HUDEP-2 (cell line): Measurements from ENCODE around the gene ADCY2.

ENCODE experiments used
- DNase-seq, 76 experiments: peaks; one replicate each; lab custom pipeline; 2025; ENCODE audit not compliant: unreplicated experiment in 76 of 76; lab: John Stamatoyannopoulos, UW

ADCY2 gene

DNA sequence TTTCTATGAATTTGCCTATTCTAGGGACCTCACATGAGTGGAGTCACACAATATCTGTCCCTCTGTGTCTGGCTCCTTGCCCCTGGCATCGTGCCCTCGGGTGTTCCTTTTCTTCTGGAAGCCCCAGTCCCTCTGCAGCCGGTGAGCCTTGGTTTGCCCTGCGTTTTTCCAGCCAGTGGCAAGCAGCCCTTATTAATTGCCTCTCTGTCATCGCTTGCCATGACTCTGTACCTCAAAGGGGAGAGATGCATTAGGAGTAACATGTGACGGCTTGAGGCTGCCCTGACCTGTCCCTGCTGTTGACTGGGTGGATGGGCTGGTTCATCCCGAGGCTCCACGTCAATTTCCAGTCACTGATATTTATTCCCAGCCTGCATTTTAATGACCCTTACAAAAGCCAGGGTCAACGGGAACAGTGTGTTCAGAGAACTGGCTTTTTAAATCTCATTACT is 367.7 kb downstream of the ADCY2 start:
- no peak for DNase-seq

DNA sequence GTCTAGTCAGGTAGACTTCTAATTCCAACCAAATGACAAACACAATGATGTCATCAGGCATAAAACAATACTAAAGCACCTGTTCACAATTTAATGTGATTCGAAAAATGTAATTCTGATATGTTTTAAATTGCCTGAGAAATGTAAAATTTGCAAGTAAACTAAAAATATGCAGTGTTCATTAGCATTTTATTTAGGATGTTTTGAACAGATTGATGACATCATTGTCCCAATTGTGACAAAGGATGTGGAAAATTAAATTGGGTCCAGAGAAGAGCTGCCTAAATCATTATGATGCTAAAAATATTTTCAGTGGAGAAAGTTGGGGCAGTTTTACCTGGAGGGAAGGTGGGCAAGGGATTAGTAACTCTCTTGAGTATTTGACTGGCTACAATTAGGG is 368.5 kb downstream of the ADCY2 start:
- no peak for DNase-seq

DNA sequence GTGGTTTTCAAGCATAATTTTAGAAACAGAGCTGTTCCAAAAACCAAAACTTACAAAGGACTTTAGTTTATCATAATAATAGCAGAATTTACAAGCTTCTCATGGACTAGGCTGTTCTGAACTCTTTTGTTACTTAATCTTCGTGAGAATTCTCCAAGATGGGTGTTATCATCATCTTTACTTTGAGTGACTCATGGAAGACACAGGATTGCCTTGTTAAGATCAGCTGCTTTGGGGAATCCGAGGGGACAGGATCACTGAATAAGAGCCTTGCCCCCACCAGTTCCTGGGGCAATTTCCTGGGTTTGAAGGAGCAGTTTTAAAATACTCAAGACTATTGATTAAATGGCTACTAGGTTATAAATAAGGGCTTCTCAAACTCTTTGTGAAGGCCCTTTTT is 374.5 kb downstream of the ADCY2 start:
- no peak for DNase-seq

DNA sequence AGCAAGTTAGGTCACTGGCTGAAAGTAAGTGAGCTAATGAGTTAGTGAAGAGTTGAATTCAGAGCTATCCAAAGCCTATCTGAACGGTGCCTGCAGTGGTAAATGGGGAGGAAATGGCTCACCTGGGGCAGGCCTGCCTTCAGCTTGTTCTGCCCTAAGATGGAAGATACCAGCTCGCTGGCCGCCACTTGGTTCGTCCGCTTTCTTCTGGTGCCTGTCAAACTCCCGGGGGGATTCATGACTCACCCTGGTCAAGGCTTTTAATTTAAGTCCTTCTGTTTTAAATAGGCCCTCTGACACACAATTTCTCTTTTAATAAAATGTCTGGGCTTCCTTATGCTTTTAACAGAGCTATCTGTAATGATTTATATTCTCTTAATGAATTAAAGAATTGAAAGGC is 376.2 kb downstream of the ADCY2 start:
- no peak for DNase-seq

DNA sequence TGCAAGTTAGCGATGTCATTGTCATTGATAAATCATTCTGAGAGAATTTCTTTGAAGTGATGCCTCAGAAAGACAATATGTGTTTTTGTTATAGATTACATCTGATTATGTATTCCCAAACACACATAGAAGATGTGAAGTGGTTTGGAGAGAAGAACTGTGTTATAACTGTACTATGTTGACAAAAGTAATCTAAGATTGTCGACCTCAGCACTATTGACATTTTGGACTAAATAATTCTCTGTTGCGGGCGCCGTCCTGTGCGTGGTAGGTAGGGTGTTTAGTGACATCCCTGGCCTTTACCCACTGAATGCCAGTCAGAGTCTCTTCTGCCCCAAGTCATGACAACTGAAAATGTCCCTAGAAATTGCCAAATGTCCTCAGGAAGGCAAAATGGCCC is 377.2 kb downstream of the ADCY2 start:
- no peak for DNase-seq

DNA sequence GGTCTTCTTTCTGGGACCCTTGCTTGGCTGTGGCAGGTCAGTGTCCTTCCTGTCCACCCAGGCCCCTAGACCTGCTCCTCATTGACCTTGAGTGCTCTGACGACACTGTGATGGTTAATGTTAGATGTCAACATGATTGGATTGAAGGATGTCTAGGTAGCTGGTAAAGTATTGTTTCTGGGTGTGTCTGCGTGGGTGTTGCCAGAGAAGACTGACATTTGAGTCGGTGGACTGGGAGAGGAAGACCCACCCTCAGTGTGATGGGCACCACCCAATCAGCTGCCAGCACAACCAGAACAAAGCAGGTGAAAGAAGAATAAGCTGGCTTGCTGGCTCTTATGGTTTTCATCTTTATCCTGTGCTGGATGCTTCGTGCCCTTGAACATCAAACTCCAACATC is 380.5 kb downstream of the ADCY2 start:
- DNase-seq = no peak

DNA sequence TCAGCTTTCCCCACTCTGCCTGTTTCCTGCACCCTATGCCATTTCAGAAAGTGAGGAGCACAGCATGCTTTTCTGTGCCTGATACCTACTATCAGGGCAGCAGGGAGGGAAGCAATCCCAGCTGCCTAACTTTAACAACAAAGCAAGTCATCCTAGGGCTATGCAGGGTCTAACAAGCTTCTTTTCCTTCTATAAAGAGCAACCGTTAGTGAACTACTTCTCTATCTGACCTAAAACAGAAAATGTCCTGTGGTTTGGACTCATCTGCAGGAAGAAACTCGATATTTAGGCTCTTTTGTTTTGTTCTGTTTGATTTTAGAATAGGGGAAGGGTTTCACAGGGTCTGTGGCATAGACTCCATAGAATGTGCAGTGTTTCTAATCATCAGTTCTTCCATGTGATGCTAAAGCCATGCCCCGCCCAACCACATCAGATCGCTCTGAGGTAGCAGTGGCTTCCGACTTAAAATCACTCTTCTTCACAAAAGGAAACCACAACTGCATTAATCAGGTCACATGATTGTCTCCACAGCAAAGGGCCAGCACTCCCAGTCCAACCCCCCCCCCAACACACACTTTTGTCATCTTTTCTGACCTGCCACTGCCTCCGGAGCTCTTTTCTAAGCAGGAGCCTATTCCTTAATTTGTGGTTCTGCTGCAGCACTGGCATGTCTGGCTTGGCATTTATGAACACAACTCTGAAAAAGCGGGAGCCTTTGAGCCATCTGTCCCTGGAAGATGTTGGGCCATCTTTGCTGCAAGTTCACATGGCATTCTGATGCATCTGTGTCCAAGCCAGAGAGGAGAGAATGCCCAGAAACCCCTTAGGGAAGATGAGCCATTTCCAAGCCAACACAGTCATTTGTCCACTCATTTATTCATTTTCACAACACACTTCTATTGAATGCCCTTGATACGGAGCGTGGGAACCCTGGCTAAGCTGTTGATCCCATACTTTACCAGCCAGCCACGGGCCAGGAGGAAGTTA is 383.4 kb downstream of the ADCY2 start:
- DNase-seq = no peak

DNA sequence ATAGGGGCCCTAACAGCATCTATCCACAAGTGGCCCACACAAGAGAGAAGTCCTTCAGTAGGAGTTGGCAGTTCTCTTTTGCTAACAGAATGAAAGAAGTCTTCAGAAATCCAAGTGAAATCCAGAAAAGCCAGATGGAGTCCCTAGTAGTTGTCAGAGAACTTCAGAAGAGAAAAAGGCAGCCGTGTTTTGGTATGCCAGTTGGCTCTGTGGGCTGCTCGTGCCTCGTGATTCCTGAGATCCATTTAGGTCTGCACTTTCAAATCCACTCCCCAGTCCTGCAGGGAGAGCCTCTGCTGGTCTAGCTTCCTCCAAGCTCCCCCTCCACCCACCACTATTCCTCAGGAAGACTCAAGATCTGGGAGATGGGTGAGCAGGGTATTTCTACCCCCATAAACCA is 386.0 kb downstream of the ADCY2 start:
- no peak for DNase-seq

DNA sequence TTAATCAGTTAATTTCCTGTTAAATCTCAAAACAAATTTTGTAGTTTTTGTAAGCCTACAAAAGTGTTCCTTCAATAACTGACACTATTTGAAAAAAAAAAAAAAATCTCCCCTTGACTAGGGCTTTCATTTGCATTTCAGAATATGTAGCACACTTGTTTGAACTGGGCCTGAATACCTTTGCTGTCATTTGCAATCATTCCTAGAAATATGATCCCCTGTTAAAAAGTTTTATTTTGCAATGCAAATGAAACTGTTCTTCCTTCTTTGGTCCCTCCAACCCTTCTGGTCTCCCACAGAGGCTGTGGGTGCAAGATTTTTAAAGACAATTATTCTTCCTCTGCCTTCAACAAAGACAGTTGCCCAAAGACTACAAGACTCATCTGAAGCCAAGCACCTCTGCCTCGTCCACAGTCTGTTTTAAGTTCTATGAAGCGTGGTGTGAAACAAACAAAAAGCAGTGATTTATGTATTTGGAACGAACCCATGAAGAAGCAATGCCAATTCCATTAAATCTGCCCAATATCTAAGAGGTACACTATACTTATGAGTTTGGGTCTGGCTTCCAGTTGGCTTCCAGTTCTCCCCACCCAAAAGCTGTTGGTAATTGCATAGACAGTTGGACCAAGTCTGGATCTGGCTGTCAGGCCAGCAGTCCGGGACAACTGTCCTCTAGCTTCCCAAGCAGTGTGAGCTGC is 388.9 kb downstream of the ADCY2 start:
- no peak for DNase-seq

DNA sequence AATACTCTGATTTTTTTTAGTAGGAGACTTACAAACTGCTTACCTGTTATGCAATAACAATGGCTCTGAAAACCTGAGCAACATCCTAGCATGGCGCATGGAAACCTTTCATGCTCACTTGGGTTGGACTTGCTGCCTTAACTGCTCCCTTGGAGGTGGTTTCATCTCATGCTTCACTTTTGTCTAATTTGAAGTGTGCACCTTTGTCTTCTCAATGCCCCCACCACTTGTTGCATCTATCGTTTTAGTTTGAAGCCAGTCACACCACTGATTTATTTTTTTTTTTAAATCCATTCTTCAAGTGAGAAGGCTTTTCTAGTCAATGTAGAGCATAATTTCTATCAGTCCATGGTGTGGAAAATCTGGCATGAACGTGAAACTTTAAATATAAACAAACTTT is 391.8 kb downstream of the ADCY2 start:
- no peak for DNase-seq

DNA sequence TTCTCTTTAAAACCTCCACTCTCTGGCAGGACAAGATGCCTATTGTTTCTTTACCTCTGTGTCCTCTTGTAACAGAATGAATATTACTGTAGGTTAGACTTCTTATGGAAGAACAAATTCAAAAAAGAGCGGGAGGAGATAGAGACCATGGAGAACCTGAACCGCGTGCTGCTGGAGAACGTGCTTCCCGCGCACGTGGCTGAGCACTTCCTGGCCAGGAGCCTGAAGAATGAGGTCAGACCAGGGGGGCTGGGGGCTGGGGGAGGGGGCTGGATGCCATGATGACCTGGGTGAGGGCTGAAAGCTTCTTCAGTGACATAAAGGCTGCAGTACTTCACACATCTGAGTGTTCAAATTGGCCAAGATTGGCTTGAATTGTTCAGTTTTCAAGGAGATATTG is 393.6 kb downstream of the ADCY2 start:
- no peak for DNase-seq

DNA sequence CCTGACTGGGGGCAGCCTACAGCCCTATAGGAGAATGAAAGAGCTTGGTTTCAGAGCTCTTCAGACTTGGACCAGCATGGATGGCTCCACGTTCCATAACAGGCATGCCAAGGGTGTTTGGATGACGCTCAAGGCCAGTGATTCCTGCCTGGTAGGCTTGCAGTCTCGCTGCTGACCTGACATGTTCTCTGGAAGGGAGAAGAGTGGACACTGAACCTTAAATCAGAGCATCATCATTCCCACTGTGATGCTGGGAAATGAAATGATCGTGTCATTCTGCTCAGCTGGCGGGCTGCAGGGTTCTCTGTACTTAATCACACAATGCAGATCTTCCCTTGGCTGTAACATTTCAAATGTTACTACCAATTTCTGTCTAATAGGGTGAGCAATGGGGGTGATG is 398.0 kb downstream of the ADCY2 start:
- DNase-seq = no peak

DNA sequence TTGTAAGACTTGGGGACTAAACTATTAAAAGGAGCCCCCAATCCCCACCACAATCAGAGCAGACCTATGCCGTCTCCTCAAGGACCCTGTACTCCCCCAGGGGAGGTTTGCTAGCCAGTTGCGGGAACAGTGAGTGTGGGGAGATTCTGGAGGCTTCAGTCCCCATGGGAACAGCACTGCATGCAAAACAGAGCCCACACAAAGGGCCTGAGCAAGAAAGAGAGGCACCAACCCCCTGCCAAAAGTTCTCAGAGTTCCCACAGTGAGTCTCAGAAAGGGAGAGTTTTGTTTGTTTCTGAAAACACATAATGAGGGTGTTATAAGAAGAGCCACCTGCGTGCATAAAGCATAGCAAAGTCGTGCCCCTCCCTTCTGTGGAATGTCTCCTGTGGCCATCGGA is 398.4 kb downstream of the ADCY2 start:
- DNase-seq = no peak

DNA sequence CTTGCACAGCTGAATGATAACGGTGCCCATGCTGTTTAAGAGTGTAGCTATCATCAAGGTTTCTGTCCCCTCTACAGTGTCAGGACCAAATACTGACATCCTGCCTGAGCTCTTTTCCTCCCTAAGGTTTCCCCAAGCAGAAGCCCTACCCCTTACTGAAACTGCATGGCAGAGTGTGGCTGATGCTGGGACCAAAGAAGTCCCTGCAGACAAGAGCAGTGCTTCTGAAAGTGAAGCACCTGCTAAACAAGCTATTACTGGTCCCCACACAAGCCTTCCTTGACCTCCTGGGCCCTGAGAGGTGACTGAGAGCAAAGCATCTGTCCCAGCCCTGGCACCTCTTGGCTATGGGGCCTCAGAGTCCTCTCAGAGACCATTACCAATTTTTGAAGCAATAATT is 398.9 kb downstream of the ADCY2 start:
- no peak for DNase-seq

DNA sequence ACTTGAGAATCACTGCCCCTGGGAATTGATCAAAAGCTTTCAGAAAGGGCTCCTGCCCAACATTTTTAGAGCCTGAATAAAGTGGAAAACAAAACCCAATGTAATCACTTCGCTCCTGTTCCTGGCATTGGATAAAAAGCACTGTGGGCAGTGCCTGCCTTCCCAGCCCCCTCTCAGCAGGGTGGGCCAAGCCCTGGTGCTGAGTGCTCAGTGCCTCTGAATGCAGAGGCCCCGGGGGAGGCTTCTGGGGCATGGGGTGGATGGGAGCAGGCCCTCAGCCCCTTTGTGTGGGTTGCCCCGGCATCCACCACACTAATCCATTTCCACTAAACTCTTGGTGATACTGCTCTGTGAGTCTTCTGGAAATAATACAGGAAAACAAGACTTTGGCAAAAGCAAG is 399.4 kb downstream of the ADCY2 start:
- no peak for DNase-seq

DNA sequence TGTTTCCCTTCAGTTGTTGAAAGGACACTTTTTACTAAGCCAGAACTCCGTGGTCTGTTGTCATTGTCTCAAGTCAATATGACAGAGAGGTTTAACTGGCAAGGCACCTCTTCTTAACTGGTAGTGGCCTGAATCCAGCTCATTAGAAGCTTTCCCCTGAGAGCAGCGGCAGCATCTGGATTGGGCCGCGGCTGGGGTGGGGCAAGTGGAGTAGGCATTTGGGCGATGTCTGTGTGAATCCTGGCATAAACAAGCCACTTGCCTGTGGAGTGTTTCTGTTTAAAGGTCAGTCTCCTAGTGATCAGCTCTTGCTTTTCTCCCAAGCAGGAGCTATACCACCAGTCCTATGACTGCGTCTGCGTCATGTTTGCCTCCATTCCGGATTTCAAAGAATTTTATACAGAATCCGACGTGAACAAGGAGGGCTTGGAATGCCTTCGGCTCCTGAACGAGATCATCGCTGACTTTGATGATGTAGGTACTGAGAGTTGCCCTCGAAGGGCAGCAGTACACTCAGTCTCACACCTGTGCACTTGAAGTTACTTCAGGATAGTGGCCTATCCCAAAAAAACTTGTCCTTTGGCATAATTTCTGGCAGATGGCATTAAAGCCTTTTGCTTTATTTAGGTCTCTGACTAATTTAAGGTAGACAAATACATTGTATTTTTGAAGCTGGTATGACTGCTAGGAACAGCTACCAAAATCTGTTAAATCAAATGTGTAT is 406.1 kb downstream of the ADCY2 start:
- DNase-seq = no peak

DNA sequence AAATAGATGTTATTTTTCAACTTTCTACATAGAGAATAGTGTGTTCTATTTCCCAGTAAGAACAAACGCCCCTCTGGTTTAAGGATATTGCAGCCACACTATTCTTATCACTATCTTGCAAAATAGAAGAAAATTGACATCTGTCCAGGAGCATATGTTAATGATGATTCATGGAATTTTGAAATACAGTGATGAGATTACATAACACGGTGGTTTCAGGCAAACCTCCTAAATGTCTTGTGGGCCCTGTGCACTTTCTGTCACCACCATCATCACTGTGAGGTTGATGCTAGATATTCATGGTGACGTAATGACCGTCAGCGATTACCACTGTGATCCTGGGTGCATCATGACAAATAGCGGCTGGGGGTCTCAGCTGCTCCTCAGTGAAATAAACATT is 406.9 kb downstream of the ADCY2 start:
- DNase-seq = peak in 2 of 76 experiments; percentile 4 to 12

DNA sequence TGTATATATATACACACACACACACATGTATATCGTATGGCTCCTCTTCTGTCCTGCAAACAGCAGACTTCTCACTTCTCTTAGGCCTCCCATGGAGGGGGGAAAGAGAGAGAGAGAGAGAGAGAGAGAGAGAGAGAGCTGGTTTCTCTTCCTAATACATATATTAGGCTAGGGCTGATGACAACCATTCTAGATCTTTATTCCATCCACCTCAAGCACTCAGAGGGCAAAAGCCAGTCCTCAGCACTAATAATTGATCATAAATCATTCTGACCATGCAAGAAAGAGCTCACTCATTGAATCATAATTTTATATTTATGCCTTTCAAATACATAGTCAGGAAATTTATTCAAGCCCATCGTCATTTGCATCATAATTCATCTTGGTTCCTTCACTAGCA is 408.0 kb downstream of the ADCY2 start:
- no peak for DNase-seq

DNA sequence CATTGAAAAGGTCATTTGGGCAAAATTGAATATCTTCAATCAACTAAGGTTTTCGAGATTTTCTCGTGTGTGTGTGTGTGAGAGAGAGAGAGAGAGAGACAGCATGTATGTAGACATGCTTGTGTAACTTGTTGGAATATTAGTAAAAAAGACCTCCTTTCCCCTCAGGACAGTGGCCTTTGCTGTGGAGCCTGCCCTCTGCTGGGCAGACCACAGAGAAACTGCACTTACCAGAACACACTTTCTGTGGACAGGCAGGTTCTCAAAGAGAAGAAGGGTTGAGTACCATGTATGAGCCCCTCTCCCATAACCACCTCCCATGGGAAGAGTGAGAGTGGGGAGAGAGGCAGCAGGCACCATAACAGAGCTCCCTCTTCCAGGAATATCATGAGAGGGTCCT is 409.4 kb downstream of the ADCY2 start:
- peak in 2 of 76 experiments; percentile 1 for DNase-seq

DNA sequence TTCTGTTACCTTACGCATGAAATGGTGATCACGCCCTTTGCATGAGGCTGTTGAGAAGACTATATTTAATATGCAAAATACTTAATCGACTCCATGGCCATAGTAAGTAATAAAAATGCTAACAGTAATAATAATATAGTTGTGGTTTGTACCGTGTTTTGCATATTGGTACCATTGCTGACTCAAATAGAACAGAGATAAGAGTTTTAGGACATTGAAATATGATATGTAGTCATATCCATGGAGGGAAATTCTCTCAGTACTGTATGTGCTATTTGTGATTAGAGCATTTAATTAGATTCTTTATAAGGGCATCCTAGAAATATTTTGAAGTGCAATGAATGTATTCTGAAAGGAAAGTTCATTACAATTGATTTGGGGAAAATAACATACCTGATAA is 413.1 kb downstream of the ADCY2 start:
- DNase-seq = no peak

DNA sequence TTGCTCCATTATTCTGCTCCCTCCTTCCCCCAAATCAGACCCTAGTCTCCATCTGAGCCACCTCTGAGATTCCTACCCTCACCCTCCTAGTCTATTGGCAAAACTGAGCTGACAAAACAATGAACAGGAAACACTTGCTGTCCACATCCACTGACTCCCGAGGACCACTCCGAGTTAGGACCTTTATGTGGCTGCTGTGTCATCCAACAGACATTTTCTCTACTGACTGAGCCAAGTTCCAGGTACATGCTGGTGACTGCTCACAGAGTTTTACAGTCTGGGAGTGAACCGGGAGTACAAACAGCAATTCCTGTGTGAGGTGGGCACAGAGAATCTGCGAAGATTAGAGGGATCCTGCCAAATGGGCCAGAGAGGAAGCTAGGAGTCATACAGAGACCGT is 415.8 kb downstream of the ADCY2 start:
- DNase-seq = no peak
